Tibial nerve (tissue), 4 donors: ENCODE measurements around the gene PIK3R3.

Source experiments
- EP300 ChIP-seq, 2 donors: sonication (generic); formaldehyde crosslinking; IDR thresholded peaks; one replicate each; pipeline ENCODE4 v1.6.1; 2017; ENCODE audit warnings: antibody characterized with exemption in 2 of 2, mild to moderate bottlenecking in 1 of 2
- POLR2A ChIP-seq, 2 donors: fragments of 450-650 bp; IDR thresholded peaks; one replicate each; pipeline ENCODE4 v1.6.1; 2017; ENCODE audit warnings: antibody characterized with exemption in 2 of 2, mild to moderate bottlenecking in 2 of 2, moderate library complexity in 2 of 2
- TF ChIP-seq, protein P1 (sequence below), 5 experiments: fragments of 200-600 bp in 3 of 5; fragments of 450-650 bp in 2 of 5; sonication (generic) in 3 of 5; IDR thresholded peaks; one replicate each; pipeline ENCODE4 v1.5.1; 2016 to 2019; ENCODE audit warnings: antibody characterized with exemption in 5 of 5, mild to moderate bottlenecking in 3 of 5, moderate library complexity in 2 of 5

GRCh38 chr1:46039571-46040052, 92.8 kb downstream of the PIK3R3 start:
- TF ChIP-seq POLR2A (IDR thresholded peaks at IDR 0.05) = no peak
- TF ChIP-seq, protein P1, sequence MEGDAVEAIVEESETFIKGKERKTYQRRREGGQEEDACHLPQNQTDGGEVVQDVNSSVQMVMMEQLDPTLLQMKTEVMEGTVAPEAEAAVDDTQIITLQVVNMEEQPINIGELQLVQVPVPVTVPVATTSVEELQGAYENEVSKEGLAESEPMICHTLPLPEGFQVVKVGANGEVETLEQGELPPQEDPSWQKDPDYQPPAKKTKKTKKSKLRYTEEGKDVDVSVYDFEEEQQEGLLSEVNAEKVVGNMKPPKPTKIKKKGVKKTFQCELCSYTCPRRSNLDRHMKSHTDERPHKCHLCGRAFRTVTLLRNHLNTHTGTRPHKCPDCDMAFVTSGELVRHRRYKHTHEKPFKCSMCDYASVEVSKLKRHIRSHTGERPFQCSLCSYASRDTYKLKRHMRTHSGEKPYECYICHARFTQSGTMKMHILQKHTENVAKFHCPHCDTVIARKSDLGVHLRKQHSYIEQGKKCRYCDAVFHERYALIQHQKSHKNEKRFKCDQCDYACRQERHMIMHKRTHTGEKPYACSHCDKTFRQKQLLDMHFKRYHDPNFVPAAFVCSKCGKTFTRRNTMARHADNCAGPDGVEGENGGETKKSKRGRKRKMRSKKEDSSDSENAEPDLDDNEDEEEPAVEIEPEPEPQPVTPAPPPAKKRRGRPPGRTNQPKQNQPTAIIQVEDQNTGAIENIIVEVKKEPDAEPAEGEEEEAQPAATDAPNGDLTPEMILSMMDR (IDR thresholded peaks at IDR 0.05) = no peak
- TF ChIP-seq EP300 (IDR thresholded peaks at IDR 0.05) = peak; percentile 17 to 32
